ENCODE measurements around the gene PTH2.

Gene PTH2

DNA sequence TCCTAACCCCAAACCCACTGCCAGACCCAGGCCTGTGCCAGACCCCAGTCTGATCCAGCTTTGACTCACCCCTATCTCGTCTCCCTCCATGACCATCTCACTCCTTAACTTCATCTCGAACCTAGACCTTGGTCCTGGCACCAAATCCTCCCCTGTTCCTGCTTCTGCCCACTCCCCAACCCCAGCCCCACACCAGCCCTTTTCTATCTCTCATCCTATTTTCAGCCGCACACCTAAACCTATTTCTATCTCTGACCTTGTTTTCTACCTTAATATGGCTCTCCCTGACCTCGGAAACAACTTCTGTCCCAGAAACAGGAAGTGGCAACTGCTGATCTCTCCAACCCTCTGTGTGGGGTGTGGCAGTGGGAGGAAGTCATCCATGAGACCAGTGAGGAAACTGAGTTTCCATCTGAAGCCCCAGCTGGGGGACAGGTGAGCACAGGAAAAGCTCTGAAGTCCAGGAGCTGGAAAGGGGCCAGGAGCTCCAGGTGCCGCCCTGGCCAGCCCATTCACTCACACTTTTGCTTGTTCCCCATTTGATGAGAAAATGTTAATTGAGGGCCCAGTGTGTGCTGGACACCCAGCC is 13.7 kb downstream of the PTH2 start:
- no peak for DNase-seq

DNA sequence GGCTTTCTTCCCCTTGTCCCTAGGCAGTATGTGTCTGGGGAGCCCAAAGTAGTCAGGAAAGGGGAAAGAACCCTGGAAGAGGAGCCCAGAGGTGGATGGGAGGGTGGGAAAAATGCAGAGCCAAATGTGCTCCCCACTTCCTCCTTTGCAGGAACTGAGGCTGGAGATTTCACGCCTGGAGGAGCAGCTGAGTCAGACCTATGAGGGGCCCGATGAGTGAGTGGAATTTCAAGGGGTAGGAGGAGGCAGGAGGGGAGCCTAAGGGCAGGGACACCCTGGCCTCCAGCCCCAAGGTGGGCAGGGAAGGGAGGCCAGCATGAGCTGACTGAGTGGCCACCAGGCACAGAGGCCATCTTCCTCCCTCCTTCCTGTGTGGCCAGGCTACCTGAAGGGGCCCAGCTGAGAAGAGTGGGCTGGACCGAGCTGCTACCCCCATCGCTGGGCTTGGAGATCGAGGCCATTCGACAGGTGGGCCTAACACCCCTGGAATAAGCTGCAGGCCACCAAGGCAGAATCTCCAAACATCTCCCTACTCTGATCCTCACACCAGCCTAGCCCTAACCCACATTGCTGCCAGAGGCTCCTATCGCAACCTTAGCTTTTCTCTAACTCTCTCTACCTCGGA is 14.3 kb downstream of the PTH2 start:
- DNase-seq: no peak

DNA sequence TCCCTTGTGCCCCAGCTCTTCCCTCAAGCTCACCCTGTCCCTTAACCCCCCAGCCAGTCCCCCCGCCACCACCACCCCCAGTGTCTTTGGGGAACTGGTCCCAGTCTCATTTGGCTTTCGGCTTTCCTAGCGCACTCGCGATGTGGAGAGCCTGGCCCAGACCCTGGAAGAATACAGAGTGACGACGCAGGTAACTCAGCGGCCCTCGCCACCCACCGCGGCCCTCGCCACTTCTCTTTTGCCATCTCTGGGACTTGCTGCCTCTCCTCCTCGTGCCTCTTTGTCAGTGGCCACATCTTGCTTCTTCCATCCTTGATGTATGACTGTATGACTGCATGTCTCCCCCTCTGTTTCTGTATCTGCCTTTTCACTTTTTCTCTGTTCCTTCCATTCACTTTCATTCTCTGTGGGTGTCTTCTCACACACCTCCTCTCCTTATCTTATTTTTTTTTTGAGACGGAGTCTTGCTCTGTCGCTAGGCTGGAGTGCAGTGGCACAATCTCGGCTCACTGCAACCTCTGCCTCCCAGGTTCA is 15.7 kb downstream of the PTH2 start:
- DNase-seq: no peak

DNA sequence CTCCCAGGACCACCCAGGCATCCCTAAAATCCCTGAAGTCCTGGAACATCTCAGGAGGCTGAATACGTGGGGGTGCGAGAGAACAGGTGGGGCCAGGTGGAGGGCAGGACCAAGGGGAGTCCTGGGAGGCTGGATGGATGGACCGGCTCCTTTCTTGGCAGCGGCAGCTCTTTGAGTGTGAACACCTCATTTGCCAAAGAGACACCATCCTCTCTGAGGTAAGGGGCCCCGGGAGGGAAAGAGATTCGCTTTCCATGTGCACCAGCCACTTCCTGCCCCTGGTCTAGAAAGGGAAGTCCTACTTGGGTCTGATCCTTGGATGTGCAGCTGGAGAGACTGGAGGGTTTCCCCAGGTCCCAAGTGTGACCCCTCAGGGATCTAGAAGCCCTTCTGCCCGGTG is 16.2 kb downstream of the PTH2 start:
- DNase-seq: no peak

DNA sequence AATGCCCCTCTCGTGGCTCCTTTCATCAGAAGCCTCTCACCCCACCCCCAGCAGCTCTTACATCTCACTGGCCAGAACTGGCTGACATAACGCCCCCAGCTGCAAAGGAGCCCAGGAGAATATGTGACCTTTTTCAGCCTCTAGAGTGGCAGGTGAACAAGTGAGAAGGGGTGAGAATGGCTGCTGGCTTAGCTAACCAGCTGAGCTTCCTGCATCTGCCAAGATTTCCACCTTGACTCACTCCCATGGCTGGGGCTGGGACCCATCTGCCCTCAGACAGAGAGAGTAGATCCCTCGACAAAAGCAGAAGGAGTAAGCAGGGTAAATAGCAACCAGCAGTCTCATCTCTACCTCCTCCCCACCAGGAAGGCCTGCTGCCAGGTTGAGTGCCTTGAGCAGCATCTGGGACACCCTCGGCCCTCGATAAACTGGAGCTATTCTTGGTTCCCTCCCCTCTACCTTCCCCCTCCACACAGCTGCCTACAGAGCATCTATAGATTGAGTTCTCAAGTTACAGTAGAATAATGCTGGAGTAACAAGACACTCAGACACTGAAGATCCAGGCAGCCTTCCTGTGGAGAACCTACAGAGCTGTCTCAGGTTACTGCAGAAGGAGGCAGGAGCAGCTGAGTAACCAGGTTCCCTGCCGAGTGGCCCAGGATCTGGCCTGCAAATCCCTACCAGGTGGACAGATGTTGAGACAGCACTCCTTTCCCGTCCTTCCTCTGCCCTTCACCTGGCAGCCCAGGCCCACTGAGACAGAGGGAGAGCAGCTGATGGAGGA is 19.6 kb downstream of the PTH2 start:
- DNase-seq: no peak

DNA sequence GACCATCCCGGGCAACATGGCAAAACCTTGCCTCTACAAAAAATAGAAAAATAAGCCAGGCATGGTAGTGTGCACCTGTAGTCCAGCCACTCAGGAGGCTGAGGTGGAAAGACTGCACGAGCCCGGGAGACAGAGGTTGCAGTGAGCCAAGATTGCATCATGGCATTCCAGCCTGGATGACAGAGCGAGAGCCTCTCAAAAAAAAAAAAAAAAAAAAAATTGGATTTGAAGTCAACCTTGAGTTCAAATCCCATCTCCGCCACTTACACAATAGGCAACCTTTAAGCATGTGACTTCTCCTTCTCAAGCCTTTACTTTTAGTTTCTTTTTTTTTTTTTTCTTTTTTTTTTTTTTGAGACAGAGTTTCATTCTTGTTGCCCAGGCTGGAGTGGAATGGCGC is 23.2 kb downstream of the PTH2 start:
- DNase-seq: no peak

DNA sequence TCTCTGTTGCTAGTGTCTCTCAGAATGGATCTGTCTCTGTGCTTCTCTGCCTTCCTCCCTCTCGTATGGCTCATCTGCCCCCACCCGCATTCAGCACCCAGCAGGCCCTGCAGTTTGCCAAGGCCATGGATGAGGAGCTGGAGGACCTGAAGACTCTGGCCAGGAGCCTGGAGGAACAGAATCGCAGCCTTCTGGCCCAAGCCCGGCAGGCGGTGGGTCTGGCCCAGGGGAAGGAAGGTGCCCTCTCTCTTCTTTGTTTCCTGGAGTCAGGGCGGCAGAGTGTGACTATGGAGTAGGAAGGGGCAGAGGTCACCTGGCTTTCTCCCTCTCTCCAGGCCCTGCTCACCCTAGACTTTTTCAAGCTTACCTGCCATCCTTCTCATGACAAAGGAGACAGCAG is 24.3 kb downstream of the PTH2 start:
- DNase-seq: no peak

DNA sequence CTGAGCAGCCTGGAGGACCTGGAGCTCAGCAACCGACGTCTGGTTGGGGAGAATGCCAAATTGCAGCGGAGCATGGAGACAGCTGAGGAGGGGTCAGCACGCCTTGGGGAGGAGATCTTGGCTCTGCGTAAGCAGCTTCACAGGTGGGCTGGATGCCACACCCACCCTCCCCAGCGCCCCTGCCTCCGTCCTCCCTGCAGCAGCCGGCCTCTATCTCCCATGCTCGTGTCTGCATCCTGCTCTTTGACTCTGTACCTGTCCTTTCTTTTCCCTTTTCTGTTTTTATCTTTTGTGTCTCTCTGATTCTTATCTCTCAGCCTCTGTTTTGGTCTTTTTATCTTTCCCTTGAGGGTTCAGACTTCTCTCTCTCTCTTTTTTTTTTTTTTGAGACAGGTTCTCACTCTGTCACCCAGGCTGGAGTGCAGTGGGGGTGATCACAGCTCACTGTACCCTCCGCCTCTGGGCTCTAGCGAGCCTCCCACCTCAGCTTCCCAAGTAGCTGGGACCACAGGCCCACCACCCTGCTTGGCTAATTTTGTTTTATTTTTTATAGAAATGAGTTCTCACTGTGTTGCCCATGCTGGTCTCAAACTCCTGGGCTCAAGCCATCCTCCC is 25.1 kb downstream of the PTH2 start:
- DNase-seq: no peak

DNA sequence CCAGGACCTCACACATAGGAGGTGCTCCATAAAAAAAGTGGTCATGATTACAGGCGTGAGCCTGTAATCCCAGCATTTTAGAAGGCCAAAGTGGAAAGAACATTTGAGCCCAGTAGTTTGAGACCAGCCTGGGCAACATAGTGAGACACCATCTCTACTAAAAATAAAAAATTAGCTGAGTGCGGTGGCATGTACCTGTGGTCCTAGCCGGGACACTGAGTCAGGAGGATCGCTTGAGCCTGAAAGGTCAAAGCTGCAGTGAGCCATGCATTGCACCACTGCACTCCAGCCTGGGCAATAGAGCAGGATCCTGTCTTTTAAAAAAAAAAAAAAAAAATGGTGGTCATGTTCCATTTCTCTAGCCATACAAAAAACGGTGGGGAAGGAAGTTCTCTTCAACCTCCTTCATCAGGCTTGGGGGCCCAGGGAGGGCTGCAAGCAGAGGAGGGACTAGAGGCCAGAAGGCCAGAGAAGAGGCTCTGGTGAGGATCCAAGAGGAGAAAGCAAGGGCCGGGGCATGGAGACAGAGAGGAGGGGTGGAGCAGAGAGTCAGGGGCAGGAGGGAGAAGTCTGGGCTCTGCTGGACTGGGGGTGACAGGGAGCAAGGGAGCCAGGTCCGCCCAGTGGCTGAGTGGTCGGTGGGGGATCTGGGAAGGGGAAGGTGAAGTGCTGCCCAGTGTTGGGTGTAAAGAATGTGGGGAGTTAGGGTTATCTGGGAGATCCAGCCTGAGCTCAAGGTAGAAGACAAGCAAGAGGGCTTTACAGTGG is 26.3 kb downstream of the PTH2 start:
- DNase-seq: no peak

DNA sequence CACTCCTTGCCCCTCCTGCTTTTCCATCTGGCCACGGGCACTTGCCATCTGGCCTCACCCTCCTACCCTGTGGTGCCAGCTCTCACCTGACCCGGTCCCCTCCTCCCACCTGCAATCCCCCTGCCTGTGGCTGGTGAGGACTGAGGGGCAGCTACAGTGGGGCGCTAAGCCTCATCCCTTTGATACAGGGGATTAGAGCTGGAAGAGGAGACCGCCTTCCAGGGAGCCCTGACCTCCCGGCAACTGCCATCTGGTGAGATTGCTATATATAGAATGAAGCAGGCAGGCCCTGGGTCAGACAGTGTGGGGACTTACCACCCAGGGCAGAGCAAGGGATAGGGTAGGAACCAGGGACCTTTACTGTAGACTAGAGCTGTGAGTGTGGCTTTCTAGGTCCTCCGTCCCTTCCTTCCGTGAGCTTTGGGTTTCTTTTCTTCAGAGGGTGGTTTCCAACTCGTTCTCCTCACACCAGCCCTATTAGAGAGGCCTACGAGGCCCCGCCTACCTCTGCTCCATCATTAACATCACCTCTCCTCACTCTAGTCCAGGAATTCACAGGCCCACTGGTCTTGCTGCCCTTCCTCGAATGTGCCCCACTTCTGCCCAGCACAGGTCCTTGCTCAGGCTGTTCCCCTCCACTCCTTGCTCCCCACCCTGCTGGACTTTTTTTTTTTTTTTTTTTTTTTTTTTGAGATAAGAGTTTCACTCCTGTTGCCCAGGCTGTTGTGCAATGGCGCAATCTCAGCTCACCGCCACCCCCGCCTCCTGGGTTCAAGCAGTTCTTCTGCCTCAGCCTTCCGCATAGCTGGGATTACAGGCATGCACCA is 27.4 kb downstream of the PTH2 start:
- no peak for DNase-seq

DNA sequence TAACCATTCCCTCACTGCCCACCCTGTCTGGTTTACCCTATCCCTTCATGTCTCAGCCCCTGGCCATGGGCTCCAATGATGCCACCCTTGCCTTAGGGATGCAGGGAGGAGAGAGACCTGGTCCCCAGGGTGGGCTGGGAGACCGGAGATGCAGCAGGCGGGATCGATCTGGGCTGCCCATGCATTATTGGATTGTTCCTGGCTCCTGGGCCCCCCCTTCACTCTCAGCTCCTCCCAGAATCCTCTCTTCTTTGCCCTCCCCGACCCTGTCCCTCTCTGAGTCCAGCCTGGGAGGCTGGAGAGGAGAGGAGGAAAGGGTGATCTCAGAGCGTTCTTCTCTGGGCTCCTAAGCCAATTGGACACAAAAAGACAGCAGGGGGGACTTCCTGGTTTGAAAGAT is 29.4 kb downstream of the PTH2 start:
- DNase-seq: no peak

DNA sequence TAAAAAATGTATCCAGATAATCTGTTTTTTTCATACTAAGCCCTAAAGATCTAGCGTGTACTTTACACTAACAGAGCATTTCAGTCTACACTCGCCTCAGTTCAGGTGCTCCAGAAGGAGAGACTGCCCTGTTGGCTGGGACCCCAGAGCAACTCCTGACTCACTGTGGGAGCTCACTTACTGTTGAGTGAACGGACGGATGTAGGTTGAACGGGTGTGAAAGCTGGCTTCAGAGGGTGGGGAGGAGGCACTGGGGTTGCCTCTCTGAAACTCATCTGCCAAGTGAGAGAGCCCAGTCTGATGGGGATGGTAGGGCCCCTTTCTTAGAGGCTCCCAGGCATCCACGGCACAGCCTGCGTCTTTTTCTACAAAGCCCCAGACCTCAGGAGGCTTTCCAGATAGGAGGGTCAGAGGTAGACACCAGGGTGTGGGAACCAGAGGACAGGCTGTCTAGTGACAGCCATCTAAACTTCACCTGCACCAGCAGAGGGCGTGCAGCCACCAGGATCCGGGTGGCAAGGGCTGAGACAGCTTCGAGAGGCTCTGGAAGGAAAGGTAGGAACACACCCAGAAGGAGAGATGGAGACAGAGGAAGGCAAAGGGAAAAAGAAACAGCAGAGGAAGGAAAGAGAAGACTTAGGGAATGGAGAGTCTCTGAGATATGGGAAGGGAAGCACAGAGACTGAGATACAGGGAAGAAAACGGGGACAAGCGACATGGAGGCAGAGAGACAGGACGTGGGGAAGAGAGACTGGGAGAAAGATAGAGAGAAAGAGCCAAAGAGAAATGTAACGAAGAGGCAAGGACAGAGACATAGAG is 31.5 kb downstream of the PTH2 start:
- DNase-seq: peak; percentile 79

DNA sequence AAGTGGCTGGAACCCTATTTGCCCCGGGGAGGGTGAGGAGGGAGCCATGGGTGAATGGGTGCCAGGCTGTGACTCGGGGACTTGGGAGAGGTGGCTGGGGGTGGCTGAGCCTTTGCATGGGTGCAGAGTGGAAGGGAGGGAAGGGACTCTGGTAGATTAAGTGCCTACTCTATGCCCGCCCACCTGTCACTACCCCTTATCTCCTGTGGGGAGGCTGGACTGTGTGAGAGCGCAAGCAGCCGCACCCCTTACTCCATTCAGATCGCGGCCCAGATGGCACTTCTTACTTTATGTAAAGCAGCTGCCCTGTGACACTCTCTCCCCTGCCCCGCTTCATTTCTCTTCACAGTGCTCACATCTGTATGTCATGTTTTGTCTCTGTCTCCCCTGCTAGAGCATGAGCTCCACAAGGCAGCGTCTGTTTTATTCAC is 32.3 kb downstream of the PTH2 start:
- no peak for DNase-seq

DNA sequence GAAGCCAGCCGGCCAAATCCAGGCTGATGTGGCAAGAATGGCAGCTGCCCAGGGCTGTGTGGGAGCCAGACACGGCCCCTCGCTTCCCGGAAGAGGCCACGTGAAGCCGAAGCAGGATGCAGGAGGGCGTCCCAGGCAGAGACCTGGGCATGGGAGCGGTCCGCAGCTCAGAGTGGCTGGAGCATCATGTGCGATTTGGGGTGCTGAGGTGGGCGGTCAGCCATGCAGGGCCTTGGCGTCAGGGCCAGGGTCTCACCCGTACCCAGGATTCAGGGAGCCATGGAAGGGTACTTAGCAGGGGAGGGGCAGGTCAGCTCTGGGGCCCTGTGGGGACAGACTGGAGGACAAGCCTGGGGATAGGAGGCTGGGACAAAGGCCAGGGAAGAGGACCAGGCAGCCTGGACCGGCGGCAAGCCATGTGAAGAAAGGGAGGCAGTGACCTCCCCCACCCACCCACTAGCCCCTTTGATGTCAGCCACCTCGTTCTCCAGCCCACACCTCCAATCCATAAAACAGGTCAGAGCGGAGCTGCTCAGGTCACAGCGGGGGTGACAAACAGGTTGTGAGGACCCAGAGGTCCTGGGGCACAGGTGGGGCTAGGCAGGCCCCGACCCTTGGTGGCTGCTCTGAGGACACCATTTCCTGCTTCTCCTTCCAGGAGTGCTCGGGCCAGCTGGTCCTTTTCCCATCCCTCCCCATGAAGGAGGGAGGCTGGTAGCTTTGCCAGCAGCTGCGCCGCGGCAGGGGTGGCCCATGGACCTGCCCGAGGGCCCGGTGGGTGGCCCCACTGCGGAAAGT is 32.9 kb downstream of the PTH2 start:
- no peak for DNase-seq

DNA sequence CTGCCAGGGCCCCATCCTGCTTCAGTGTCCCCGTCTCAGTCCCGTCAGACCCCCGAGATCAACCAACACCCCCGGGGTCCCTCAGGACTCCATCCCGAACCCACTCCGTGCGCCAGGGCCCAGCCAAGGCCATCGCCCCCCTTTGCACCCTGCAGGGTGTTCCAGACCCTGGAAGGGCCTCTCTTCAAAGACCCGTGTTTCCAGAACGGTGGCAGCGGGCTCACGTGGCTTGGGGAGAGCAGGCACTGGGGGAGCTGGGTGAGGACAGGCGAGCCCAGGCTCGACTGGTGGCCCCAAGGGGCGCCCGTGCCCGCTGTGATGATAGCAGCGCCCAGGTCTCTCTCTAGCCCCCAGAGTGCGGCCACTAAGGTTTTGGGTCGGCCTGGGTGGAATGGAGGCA is 33.8 kb downstream of the PTH2 start:
- DNase-seq: no peak

DNA sequence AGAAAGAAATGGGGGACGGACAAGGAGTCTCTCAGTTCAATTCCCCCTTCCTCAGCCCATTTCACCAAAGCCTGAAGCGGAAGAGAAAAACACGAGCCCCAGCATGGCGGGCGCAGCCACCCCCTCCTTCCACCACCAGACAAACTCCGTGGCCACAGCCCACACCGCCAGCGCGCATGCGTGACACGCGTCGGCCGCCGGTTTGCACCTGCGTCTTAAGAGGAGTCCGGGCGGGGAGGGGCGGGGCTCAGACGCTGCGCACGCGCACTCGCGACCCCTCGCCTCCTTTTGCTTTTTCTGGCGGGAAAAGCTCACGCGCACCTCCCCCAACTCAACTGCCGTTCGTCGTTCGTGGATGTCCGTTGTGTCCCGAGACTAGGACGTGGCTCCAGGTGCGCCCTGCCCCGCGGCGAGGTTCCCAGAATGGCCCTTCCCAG is 35.3 kb downstream of the PTH2 start, which contains the start of gene KASH5:
TSS of gene KASH5 (plus strand) at position 314 of the 437 bp plus-strand sequence. CDS start 2,635 bp downstream, outside the sequence.
- DNase-seq: peak; percentile 81

DNA sequence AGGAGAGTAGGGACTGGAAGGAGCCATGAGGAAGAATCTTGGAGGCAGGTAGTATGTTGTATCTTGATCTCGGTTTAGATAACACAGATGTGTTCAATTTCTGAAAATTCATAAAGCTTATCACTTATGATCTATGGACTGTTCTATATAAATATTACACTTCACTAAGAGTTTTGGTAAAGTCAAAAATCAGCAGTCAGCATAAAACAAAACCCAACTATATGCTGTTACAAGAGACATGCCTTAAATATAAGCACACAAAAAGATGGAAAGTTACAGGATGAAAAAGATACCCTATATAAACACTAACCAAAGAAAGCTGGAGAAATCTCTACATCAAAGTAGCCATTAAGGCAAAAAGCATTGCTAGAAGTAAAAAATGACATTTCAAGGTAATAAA is 39.6 kb downstream of the PTH2 start:
- DNase-seq: no peak

DNA sequence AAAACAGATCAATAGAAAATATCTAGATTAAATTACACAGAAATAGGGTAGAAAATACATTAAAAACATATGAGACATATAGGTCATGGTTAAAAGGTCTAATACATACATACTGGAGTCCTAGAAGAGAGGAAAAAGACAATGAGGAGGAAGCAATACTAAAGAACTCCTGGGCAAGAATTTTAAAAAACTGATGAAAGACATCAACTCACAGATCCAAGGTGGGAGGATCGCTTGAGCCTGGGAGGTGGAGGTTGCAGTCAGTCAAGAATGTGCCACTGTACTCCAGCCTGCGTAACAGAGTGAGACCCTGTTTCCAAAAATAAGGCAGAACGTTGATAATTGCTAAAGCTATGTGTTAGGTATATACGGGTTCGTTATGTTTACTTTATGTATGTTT is 40.6 kb downstream of the PTH2 start:
- no peak for DNase-seq

DNA sequence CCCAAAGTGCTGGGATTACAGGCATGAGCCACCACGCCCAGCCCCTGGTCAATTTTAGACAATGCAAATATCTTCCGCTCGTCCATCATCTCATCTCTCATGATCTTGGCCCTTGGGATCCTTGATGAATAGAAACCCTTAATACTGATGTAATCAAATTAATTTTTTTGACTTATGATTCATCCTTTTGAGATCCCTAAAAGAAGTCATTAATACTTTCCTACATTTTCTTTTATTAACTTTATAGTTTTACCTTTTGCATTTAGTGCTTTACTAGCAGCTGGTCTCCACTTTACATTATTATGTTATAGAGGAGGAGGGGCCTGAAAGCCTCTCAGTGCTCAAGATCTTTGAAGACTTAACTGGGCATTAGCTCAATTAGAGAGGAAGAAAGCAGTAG is 42.9 kb downstream of the PTH2 start:
- no peak for DNase-seq

DNA sequence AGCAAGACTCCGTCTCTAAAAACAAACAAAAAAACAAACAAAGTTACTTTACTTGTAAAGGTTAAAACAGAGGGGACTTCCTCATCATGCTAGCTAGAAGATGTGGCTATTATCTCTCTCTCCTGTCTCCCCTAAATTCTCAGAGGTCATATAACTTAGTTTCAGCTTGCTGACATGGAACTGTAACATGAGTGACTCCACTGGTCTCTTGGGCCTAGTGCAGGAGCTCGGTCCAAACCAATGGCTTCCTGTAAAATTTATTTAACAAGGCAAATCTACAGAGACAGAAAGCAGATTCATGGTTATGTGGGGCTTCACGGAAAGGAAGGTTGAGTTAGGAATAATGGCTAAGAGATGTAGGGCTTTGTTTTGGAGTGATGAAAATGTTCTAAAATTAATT is 44.7 kb downstream of the PTH2 start:
- DNase-seq: no peak

Measured in activated T-cell treated with anti-CD3 and anti-CD28 coated beads, Interleukin-2, amount 50 U/mL, for 1 hour (primary cell).